ENCODE data around the gene IQCK. TPM values are rescaled to one million over a fixed set of nuclear protein-coding genes. Genes with fewer than 3 reads are reported as not detected.
A peak's percentile ranks its signal among the peaks of the same experiment; 100 is the strongest.
"Not testable (repeated sequence)": the region's sequence is repeated elsewhere in the genome, so short reads cannot be mapped to it uniquely, and the experiment has no call there.

The IQCK gene
- total RNA-seq, 4 donors from 2014 or later: 49.7 to 103 (median 94.2) TPM

GRCh38 chr16:19785512-19786130 lies 67.5 kb downstream of the IQCK start:
- Histone ChIP-seq H3K27ac (peak overlapping the region in 1 of 3 donors; percentile 5), H3K36me3 (no peaks in the 10 kb centered on the region), H3K27me3 (no peaks in the 10 kb centered on the region), H3K4me3 (replicated peaks in 1 of 3) (no peak overlapping the region), H3K4me1 (peaks cover 0 to 22% of the 10 kb centered on the region in 2 donors), H3K9me3 (no peaks in the 10 kb centered on the region)
- 60 to 78% methylated on average over 10 of the region's 10 CpGs for WGBS, 2 donors
- intact Hi-C loops (cut with DNase I): no loop called here
- TF ChIP-seq CTCF (IDR thresholded peaks at IDR 0.05): no peak
- DNase-seq: no peak

GRCh38 chr16:19801369-19801768 lies 83.3 kb downstream of the IQCK start:
- WGBS, 2 donors: no CpG with 5 or more reads among the region's 5 CpGs
- DNase-seq: peak; percentile 56 to 63
- H3K9me3 ChIP-seq; H3K36me3 ChIP-seq; intact Hi-C loops (cut with DNase I); H3K27me3 ChIP-seq; H3K4me3 ChIP-seq (replicated peaks in 1 of 3); H3K27ac ChIP-seq: not testable (repeated sequence)
- H3K4me1 ChIP-seq: peaks cover 0 to 23% of the 10 kb centered on the region in 2 donors

- H3K27ac ChIP-seq; H3K36me3 ChIP-seq; intact Hi-C loops (cut with DNase I); H3K9me3 ChIP-seq; DNase-seq; H3K27me3 ChIP-seq; H3K4me3 ChIP-seq (replicated peaks in 1 of 3): not testable (repeated sequence)
- 27 to 29% methylated on average over 1 to 2 of the region's 4 CpGs for WGBS, 2 donors
- peaks cover 0 to 23% of the 10 kb centered on the region in 2 donors for H3K4me1 ChIP-seq
Measured at GRCh38 chr16:19801824-19802223, 83.8 kb downstream of the IQCK start.

GRCh38 chr16:19802612-19803011 lies 84.5 kb downstream of the IQCK start:
- no peaks in the 10 kb centered on the region for H3K27me3 ChIP-seq
- H3K9me3 ChIP-seq: no peaks in the 10 kb centered on the region
- peak overlapping the region; percentile 6 to 58 (median 24) for H3K27ac ChIP-seq
- H3K36me3 ChIP-seq: no peaks in the 10 kb centered on the region
- intact Hi-C loops (cut with DNase I): no loop called here
- no peak for DNase-seq
- WGBS, 2 donors: 74 to 85% methylated on average over 8 of the region's 8 CpGs
- H3K4me1 ChIP-seq: peaks cover 4 to 26% of the 10 kb centered on the region in 2 donors
- TF ChIP-seq POLR2A (IDR thresholded peaks at IDR 0.05): no peak
- TF ChIP-seq CTCF (IDR thresholded peaks at IDR 0.05): no peak
- no peak overlapping the region for H3K4me3 ChIP-seq (replicated peaks in 1 of 3)

- intact Hi-C loops (cut with DNase I): no loop called here
- no peaks in the 10 kb centered on the region for H3K36me3 ChIP-seq
- DNase-seq: peak; percentile 55 to 62
- TF ChIP-seq CTCF (IDR thresholded peaks at IDR 0.05): no peak
- TF ChIP-seq POLR2A (IDR thresholded peaks at IDR 0.05): no peak
- peak overlapping the region in 2 of 3 donors; percentile 29 to 33 for H3K27ac ChIP-seq
- 51% methylated on average over 10 of the region's 10 CpGs for WGBS, 2 donors
- H3K9me3 ChIP-seq: no peaks in the 10 kb centered on the region
- no peak overlapping the region for H3K4me3 ChIP-seq (replicated peaks in 1 of 3)
- H3K27me3 ChIP-seq: no peaks in the 10 kb centered on the region
- peaks cover 25 to 46% of the 10 kb centered on the region in 2 donors for H3K4me1 ChIP-seq
Measured at GRCh38 chr16:19804538-19805323, 86.7 kb downstream of the IQCK start.

Data from thyroid gland (tissue), 4 donors.